Stimulated activated CD8-positive, alpha-beta memory T cell treated with anti-CD3 and anti-CD28 coated beads, Interleukin-7, amount 100 ng/mL, for 48 hours (primary cell): Measurements from ENCODE around the gene BRDT.
"Not testable (repeated sequence)": the region's sequence is repeated elsewhere in the genome, so short reads cannot be mapped to it uniquely, and the experiment has no call there.

Experiments
- DNase-seq, 2 donors: peaks; one replicate each; pipeline ENCODE4 v3.0.0-alpha.2; 2020; ENCODE audit warnings: low read depth in 1 of 2; ENCODE audit errors: extremely low read depth in 1 of 2

The BRDT gene

DNA sequence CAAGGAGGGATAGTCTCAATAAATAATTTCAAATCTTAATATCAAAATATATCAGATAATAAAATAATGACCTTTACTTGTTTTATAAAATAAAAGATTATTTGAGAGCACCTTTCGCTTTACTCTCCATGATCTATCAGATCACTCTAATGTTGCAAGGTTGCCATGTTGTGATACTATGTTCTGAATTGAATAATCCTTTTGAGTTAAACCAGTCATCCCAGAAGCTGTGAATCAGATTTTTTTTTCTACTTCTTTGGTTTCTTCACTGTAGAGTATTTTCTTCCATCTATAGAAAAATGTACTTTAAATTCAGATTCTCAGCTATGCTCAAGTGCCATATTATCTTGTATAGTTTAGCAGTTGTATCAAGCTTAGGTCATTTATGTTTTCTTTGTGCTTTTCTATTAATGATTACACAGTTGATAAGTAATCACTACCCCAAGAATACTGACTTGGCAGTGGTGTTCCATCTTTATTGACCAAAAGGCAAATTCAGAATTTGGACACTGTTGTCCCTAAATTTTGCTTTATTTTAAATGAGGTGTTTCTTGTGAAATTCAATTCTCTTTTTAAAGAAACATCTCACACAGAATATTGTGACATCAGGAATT is 32.9 kb downstream of the BRDT start:
- DNase-seq: no peak

DNA sequence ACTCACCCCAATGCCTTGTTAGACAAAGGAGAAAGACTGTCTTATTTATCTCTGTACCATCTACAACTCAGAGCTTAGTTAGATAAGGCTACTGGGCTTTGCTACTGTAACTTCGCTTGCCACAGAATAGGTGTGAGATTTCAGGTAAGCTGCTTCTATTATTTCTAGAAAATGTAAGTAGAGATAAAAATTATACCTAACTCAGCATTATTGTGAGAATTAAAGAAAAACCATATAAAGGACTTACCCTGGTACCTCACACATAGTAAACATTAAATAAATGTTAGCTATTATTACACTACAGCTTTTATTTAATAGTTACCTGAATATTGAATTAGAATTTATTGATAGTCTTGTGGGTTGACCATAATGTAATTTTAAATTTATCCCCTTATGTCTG is 44.1 kb downstream of the BRDT start:
- DNase-seq: no peak

DNA sequence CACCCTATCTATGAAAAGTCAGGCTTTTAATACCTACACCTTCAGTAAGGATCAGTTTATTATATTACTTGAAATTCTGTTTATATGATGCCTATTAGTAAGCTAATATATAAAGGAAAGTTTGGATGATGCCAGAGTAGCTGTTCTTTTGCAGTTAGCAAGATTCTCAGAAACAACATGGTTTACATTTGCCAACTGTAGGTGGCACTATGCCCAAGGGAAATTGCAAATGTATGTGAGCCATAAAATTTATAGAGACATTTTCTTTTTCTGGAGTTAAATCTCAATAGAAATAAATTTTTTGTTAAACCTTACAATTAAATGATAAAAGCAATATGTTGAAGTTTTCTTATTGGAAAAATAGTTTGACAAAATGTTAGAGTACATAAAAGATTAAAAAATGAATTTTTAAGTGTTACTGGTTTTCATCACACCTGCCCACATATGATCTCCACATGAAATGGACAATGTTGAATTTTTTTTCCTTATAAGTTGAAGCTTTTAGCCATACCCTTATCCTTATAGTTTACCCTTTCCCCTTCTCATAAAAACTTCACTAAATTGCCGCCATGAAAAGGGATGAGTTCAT is 48.5 kb downstream of the BRDT start:
- DNase-seq: peak in 1 of 2 donors; percentile 9

DNA sequence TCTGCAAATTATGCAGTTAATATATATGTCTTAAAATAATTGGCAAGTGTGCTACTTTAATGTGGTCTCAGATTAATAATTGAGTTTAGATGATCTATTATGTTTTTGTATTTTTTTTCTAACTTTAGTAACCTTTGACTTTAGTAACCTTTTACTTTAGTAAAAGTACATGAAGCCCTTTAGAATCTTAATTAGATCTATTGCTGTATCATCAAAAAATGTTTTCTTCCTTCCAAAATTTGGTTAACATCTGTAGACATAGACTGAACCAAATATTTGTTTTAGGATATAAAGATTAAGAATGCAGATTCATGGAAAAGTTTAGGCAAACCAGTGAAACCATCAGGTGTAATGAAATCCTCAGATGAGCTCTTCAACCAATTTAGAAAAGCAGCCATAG is 54.9 kb downstream of the BRDT start:
- DNase-seq: no peak

DNA sequence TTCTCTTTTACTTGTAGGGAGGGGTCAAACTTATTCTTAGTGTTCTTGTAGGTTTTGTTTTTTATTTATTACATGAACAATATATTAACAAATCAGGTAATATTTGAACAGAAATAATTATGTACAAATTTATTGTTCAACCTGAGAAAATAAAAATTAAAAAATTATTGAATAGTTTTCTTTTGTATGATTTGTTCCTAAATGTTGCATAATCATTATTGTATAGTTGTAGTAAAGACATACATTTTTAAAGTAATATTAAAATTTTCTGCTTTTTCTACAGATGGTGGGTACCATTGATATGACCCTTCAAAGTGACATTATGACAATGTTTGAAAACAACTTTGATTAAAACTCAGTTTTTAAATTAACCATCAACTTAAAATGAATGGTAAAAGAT is 64.7 kb downstream of the BRDT start:
- DNase-seq: no peak

DNA sequence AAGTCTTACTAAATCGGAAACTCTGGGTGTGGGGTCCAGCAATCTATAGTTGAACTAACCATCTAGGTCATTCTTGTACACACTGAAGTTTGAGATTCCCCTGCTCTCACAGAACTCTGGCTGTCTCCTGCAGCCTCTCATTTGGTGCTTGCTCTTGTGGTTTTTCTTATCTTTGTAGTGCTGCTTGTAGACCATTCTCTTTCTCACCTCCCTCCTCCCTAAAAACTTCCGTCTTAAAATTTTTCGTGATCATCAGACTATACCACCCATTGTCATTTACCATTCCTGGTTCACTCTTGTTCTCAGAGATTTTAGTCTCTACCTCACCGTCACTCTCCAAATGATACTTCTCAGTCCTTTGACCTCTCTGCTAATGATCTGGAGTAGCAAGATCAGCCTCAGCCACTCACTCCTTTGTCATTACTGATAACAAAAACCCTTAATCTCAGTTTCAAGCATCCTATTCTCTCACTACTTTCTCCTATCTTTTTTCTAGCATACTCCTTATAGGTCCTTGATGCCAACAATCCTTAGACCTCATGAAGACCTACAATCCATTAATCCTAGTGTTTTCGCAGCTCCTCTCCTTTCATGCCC is 67.6 kb downstream of the BRDT start:
- DNase-seq: no peak

DNA sequence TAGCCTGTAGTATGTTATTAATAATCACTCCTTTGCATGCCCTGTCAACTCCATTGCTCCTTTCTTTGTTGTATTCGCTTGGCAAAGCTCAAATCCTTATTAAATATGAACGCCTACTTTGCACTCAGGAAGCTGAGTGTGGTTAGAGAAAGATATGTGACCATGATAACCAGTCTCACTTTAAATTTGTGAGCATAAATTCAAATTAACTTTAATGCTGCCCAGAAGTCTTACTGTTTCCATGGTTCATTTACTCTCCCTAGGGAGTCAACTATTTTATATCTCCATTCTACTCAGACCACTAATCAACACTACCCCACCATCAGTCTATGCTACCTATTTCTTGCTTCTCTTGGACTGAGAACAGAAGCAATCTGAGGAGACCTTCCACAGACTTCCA is 68.5 kb downstream of the BRDT start:
- DNase-seq: no peak

DNA sequence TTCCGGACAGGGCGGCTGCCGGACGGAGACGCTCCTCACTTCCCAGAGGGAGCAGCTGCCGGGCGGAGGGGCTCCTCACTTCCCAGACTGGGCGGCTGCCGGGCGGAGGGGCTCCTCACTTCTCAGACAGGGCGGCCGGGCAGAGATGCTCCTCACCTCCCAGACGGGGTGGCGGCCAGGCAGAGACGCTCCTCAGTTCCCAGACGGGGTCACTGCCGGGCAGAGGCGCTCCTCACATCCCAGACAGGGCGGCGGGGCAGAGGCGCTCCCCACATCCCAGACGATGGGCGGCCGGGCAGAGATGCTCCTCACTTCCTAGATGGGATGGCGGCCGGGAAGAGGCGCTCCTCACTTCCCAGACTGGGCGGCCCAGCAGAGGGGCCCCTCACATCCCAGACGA is 76.8 kb downstream of the BRDT start:
- not testable (repeated sequence) for DNase-seq

DNA sequence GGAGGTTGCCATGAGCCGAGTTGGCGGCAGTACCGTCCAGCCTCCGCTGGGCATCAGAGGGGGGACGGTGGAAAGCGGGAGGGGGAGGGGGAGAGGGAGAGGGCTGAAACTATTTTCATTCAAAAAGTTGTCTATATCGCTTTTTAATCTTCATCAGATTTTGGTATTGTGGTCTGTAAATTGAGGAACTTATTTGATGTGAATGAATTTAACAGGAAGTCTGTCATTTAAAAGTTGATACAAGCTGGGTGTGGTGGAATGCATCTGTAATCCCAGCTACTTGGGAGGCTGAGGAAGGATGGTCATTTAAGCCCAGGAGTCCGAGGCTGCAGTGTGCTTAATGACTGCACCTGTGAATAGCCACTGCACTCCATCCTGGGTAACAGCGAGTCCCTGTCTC is 77.6 kb downstream of the BRDT start:
- DNase-seq: no peak

DNA sequence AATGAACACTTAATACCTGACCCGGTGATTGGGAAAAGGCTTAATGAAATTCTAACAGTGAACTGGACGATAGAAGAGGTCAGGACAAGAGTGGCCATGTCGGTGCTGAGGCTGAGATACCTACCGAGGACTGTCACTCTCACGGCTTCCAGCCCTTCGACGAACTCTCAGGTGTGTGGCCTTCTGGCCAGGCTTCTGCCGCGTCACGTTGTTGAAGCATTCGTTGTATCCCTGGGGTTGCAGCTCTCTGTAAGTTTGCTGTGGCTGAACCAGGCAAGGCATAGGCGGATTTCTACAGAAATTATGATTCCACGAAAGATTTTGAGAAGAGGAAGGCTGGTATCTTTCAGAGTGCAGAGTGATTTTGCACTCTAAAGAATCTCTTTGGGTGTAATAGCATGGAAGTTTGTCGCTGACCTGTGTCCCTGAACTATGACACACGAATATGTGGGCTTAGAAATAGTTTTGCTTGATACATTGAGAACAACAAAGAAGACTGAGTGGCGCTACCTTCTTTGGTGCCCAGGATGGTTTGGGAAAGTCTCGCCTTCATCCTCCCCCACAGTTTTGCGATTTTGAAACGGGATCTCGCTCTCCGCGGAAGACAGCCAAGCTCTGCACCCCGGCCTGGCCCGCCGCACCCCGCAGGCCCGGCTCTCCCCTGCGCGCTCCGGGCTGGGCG is 80.2 kb downstream of the BRDT start:
- no peak for DNase-seq

DNA sequence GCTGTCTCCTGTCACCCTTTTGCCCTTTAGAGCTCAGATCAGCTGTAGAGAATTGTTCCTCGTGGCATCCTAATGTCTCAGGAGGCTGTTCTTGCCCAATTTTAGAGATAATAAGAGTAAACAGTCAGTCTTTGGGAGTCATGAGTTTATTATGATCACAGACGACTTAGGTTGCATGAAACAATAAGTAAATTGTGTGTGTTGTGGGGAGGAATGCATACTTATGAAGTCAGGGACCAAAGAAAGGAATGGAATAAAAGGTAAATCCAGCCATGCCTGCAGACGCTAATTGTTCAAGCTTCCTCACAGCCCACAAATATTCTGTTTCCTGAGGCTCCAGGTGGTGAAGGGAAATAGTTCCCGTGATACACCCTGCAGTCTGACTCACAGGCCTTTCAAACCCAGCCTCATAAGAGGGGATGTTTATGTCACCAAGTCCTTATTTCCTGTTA is 81.5 kb downstream of the BRDT start:
- DNase-seq: no peak

DNA sequence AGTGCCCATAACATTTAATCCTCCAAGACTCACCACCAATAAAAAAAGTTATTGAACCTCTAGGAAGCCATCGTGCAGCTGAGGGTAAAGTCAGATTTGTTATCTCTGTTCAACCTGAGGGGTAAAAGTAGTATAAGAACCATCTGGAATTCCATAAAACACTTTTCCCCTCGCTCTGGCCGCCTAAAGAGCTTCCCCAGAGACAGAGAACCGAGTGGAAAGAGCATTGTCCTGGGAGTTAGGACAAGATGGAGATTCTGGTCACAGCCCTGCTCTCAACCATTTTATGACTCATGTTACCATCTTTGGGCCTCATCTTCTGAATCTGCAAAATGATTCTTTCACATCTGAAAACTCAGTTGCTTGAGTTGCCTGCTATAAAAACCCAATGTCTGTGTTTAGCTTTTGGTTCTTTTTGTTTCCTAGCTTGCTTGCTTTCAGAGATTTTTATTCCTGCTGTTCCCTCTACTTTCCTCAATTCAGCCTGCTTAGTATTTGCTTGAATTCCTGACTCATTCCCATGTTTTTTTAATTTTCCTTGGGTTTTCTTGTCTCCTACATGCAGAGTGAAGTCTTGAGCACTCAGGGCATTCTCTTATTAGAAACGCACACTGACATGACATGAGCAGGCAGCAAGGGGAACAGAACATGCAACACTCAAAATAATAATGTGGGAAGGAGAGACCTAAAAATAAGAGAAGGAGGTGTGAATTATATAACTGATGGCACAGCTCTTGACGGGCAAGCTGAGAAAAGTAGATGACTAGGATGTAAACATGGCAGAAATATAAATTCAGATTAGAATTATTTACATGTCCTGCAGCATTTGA is 82.3 kb downstream of the BRDT start:
- no peak for DNase-seq

DNA sequence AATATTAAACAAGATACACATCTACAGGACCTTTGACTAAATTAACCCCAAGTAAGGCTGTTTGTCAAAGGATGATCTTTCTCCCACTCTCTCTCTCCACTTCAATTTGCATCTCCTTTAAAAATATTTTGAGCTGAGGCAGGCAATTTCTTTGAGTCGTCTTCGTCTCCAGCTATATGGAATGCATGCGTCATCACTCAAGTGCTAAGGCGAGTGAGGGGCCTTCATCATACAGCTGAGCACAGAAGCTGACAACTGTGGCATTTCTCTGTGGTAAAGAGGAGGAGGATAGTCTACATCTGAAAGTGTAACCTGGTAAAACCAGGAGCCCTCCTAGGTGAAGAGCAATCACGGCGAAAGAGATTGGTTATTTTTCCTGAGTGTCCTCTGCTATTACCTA is 88.2 kb downstream of the BRDT start:
- DNase-seq: no peak

DNA sequence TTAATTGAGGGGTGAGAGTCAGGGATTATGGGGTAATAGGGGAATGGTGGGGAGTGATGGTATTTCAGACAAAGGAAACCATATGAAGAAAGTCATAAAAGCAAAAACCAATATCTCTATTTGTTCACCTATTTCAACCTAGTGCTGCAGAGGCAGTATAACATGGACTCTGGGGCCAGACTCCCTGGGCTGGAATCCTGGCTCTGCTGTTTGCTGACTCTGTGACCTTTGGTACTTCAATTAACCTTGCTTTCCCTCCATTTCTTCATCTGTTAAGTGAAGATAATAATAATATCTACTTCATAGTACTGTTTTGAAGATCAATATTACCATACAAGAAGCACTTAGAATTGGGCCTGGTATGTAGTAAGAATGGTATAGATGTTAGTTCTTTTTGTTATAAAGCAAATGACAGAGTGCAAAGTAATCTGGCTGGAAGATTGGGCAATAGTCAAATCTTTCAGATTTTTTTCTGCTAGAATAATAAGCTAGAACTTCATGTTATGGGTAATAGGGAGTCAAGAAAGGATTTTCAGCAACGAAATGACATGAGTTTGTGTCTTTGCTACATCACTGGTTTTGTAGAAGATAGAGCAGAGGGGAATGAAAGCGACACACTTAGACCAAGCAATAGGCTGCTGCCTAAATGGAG is 89.6 kb downstream of the BRDT start:
- DNase-seq: no peak

DNA sequence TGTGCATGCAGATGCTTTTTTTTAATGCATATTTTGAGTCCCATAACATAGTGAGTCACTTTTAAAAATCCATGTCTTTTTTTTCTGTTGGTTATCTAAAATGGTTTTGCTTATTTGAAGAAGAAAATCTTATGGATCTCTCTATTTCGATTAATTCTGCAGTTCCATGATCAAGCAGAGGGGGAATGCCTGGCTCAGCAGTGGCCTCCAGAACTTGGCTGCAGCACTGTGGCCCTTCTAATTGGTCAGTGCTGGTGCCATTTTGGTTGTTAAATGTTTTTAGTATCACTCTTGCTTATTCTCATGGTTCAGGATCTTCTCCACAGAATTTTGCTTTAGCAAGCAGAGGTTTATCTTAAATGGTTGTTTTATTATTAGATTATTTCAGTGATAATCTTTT is 91.8 kb downstream of the BRDT start:
- DNase-seq: no peak

DNA sequence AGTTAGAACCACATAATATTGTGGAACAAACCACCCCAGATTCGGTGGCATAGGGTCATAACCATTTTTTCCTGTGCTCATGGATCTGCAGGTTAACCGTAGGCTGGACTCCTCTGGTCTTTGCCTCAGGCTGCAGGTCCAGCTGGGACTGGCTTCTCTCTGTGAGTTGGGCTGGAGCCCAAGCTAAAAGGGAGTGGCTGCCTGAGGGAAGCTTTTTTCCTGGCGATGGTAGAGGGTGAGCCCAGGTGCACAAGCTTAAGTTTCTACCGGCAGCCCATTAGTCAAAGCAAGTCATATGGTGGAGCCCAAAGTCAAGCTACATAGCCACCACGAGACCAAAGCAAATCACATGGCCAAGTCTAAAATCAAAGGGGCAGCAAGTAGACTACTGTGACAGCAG is 94.4 kb downstream of the BRDT start:
- no peak for DNase-seq

DNA sequence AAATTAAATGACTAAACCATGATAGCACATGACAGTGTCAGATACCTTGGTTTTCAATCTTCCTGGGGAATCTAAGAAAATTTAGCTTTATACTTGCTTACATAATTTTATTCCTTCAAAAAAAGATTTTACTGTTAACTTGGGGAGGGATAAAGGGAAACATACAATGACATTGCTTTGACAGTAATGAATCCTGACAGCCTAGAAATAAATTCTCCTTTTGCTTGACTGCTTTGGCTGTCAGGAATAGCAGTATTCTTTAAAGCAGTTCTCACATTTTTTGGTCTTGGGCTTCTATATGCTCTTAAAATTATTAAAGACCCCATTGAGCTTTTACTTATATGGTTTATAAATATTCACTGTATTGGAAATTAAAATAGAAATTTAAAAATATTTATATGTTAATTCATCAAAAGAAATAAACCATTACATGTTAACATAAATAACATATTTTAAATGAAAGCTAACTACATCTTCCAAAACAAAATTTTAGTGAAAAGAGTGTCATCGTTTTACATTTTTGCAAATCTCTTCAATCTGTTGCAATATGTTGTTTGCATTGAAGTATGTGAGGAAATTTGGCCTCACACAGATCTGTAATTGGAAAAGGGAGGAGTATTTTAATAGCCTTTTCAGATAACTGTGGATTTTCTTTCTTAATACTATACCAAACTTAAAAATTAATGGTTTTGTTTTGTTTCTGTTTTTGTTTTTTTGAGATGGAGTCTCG is 96.7 kb downstream of the BRDT start:
- DNase-seq: no peak

DNA sequence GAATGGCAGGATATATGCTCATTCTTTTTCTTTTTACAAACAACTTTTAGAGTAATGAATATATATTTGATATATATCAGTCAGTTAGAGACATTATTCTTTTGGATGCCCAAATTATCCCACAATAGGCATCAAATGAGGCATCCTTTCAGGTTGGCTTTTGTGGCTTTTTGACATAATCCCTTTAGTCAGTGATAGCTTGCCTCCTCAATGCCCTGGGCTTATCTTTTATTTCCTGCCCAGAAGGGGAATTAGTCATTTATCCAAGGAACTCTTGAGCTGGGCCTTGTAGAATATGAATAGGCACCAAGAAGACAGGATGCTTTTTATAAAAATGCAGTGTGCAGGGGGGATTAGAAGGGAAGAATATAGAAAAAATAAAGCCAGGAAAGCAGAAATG is 102.7 kb downstream of the BRDT start:
- DNase-seq: no peak
